ENCODE measurements around the gene ARRDC1.
"Not testable (repeated sequence)": the region's sequence is repeated elsewhere in the genome, so short reads cannot be mapped to it uniquely, and the experiment has no call there.

The ARRDC1 gene

GRCh38 chr9:137613738-137614523, 8.4 kb downstream of the ARRDC1 start:
- DNase-seq = no peak

- DNase-seq = no peak
Observed at GRCh38 chr9:137614631-137615386, 9.3 kb downstream of the ARRDC1 start.

GRCh38 chr9:137615387-137615871, 9.9 kb downstream of the ARRDC1 start:
- no peak for DNase-seq

- peak; percentile 87 to 90 for DNase-seq
Observed at GRCh38 chr9:137618105-137619067, 12.9 kb downstream of the ARRDC1 start, which contains the start of gene EHMT1. Gene EHMT1, plus strand, starts transcription at chr9:137619005. Its CDS starts 24 bp downstream, at chr9:137619029.

GRCh38 chr9:137619240-137620047, 14.0 kb downstream of the ARRDC1 start:
- DNase-seq = peak; percentile 28 to 34

GRCh38 chr9:137620048-137620405, 14.5 kb downstream of the ARRDC1 start:
- no peak for DNase-seq

- no peak for DNase-seq
Observed at GRCh38 chr9:137620581-137620980, 15.1 kb downstream of the ARRDC1 start.

GRCh38 chr9:137621131-137621757, 15.8 kb downstream of the ARRDC1 start:
- peak in 1 of 2 donors; percentile 42 for DNase-seq

GRCh38 chr9:137622211-137622610, 16.7 kb downstream of the ARRDC1 start:
- not testable (repeated sequence) for DNase-seq

GRCh38 chr9:137626464-137626863, 21.0 kb downstream of the ARRDC1 start:
- no peak for DNase-seq

- DNase-seq = not testable (repeated sequence)
Observed at GRCh38 chr9:137627406-137627805, 21.9 kb downstream of the ARRDC1 start.

- DNase-seq = no peak
Observed at GRCh38 chr9:137630126-137630525, 24.6 kb downstream of the ARRDC1 start.

- DNase-seq = no peak
Observed at GRCh38 chr9:137630679-137631078, 25.2 kb downstream of the ARRDC1 start.

- no peak for DNase-seq
Observed at GRCh38 chr9:137631345-137632229, 26.1 kb downstream of the ARRDC1 start.

- no peak for DNase-seq
Observed at GRCh38 chr9:137632230-137633161, 27.0 kb downstream of the ARRDC1 start.

GRCh38 chr9:137634016-137634415, 28.5 kb downstream of the ARRDC1 start:
- DNase-seq = no peak

- no peak for DNase-seq
Observed at GRCh38 chr9:137638680-137639079, 33.2 kb downstream of the ARRDC1 start.

GRCh38 chr9:137639303-137640051, 34.0 kb downstream of the ARRDC1 start:
- peak in 1 of 2 donors; percentile 51 for DNase-seq

Data from CD4-positive, alpha-beta T cell treated with Interleukin-4 for 1 hour (primary cell).